T-cell (primary cell): ENCODE data around the gene FBXW4. TPM values are rescaled to one million over a fixed set of nuclear protein-coding genes. Genes with fewer than 3 reads are reported as not detected.

Experiments used
- ATAC-seq, 4 experiments: fragments of 200-7000 bp in 3 of 4; fragments of 150-1000 bp in 1 of 4; cut with Tn5 transposase; replicated peaks in 1 of 4; 1 replicate in 3 of 4; 2 replicates in 1 of 4; pipeline ENCODE4 v1.10.0; 2021; ENCODE audit warnings: moderate library complexity in 3 of 4, mild to moderate bottlenecking in 2 of 4, moderate number of reproducible peaks in 1 of 4
- CTCF ChIA-PET, 2 donors: fragments of 300-600 bp; sonication (Branson Sonifier 250); formaldehyde crosslinking; loops; one replicate each; lab custom pipeline; 2022; ENCODE audit warnings: antibody characterized with exemption in 2 of 2; lab: Charles Lee
- POLR2A ChIA-PET, 2 donors: fragments of 300-600 bp; sonication (Branson Sonifier 250); formaldehyde crosslinking; loops; one replicate each; lab custom pipeline; 2022; ENCODE audit warnings: antibody characterized with exemption in 2 of 2; lab: Charles Lee
- DNase-seq, 35 experiments: peaks; one replicate each; pipeline versions ENCODE4 v3.0.0 to v3.0.0-alpha.2; 2013 to 2023
- H3K27ac ChIP-seq: one replicate; pipeline ENCODE4 v1.5.1; 2013; ENCODE audit warnings: low read length
- H3K27me3 ChIP-seq, 2 experiments: replicated peaks in 1 of 2; 1 replicate in 1 of 2; 2 replicates in 1 of 2; pipeline versions ENCODE4 v1.6.1 to v1.7.0; 2013; ENCODE audit warnings: low read length in 1 of 2, mixed read lengths in 1 of 2; ENCODE audit not compliant: control insufficient read depth in 2 of 2, insufficient read depth in 2 of 2; ENCODE audit errors: extremely low read depth in 1 of 2
- H3K36me3 ChIP-seq, 2 donors: 1 replicate in 1 of 2; 2 replicates in 1 of 2; pipeline versions ENCODE4 v1.6.1 to v1.7.0; 2013; ENCODE audit warnings: low read length in 1 of 2; ENCODE audit not compliant: control insufficient read depth in 2 of 2, insufficient read depth in 1 of 2; ENCODE audit errors: extremely low read depth in 1 of 2
- H3K4me1 ChIP-seq, 2 experiments: 1 replicate in 1 of 2; 2 replicates in 1 of 2; pipeline versions ENCODE4 v1.6.1 to v1.7.0; 2013; ENCODE audit warnings: low read length in 2 of 2, mixed read lengths in 1 of 2; ENCODE audit not compliant: insufficient read depth in 2 of 2, control insufficient read depth in 1 of 2; ENCODE audit errors: extremely low read depth in 1 of 2
- H3K4me3 ChIP-seq, 2 donors: 1 replicate in 1 of 2; 2 replicates in 1 of 2; pipeline versions ENCODE4 v1.5.1 to v1.7.0; 2013; ENCODE audit warnings: mild to moderate bottlenecking in 2 of 2, low read length in 1 of 2, moderate library complexity in 1 of 2; ENCODE audit not compliant: control insufficient read depth in 1 of 2; ENCODE audit errors: extremely low read depth in 1 of 2
- H3K9me3 ChIP-seq: 2 replicates; pipeline ENCODE4 v1.7.0; 2013
- H3K27ac Mint-ChIP-seq, 2 donors: one replicate each; pipeline ENCODE4 v1.8.0; 2020 to 2021; ENCODE audit warnings: mild to moderate bottlenecking in 2 of 2, mixed read lengths in 2 of 2
- H3K27me3 Mint-ChIP-seq, 2 donors: one replicate each; pipeline ENCODE4 v1.8.0; 2021 to 2022; ENCODE audit warnings: mixed read lengths in 2 of 2
- H3K36me3 Mint-ChIP-seq: one replicate; pipeline ENCODE4 v1.8.0; 2021; ENCODE audit warnings: mixed read lengths
- H3K4me1 Mint-ChIP-seq, 3 donors: one replicate each; pipeline ENCODE4 v1.8.0; 2020 to 2022; ENCODE audit warnings: mixed read lengths in 3 of 3, mild to moderate bottlenecking in 1 of 3
- H3K4me3 Mint-ChIP-seq, 3 donors: one replicate each; pipeline ENCODE4 v1.8.0; 2020 to 2022; ENCODE audit warnings: mild to moderate bottlenecking in 3 of 3, mixed read lengths in 3 of 3, moderate library complexity in 3 of 3
- H3K9me3 Mint-ChIP-seq, 3 donors: one replicate each; pipeline ENCODE4 v1.8.0; 2020 to 2022; ENCODE audit warnings: mixed read lengths in 3 of 3
- WGBS: methylation state at CpG from one replicate; pipeline ENCODE4 v1.1.5; 2013; ENCODE audit warnings: missing lambda C conversion rate; ENCODE audit not compliant: insufficient coverage; 5-methylcytosine and 5-hydroxymethylcytosine counted together
- total RNA-seq, 35 experiments: library from RNA in 6 of 35; stranded (reverse) in 6 of 35; fragments of 120-200 nt in 1 of 35; gene quantifications; one replicate each; pipeline versions ENCODE4 v1.2.1 to v1.2.4 and lab custom pipeline; 2013 to 2026

Gene FBXW4
- total RNA-seq, 5 donors from 2014 or later (not counting 1 experiment from before 2014, with no cell fraction given), result 83.7 to 90.4 (median 86.9) TPM

GRCh38 chr10:101691081-101691480 is 3.9 kb downstream of the FBXW4 start:
- H3K4me3 Mint-ChIP-seq, result peak overlapping the region in 1 of 3 donors; percentile 29
- peaks cover 2 to 5% of the 10 kb centered on the region in 2 donors for H3K36me3 ChIP-seq
- peaks cover 8 to 26% of the 10 kb centered on the region in 2 experiments for H3K4me1 ChIP-seq
- no peaks in the 10 kb centered on the region for H3K27me3 ChIP-seq
- ChIA-PET CTCF (no interaction called here), POLR2A (no interaction called here)
- H3K27ac Mint-ChIP-seq, result no peak overlapping the region
- 91% methylated on average over 6 of the region's 7 CpGs for WGBS
- H3K27ac ChIP-seq, result no peak overlapping the region
- no peaks in the 10 kb centered on the region for H3K27me3 Mint-ChIP-seq
- DNase-seq (no peak), ATAC-seq (no peak)
- H3K9me3 Mint-ChIP-seq, result no peaks in the 10 kb centered on the region
- H3K9me3 ChIP-seq, result no peaks in the 10 kb centered on the region
- H3K4me3 ChIP-seq, result no peak overlapping the region
- peaks cover 20% of the 10 kb centered on the region for H3K36me3 Mint-ChIP-seq
- H3K4me1 Mint-ChIP-seq, result peaks cover 73 to 79% (median 76%) of the 10 kb centered on the region in 3 donors

GRCh38 chr10:101690461-101690860 is 4.5 kb downstream of the FBXW4 start:
- DNase-seq (no peak), ATAC-seq (no peak)
- no peaks in the 10 kb centered on the region for H3K9me3 ChIP-seq
- Mint-ChIP-seq H3K4me1 (peaks cover 76 to 77% (median 76%) of the 10 kb centered on the region in 3 donors), H3K36me3 (peaks cover 22% of the 10 kb centered on the region), H3K27ac (peak overlapping the region in 1 of 2 donors; percentile 15), H3K27me3 (no peaks in the 10 kb centered on the region), H3K4me3 (no peak overlapping the region), H3K9me3 (no peaks in the 10 kb centered on the region)
- no peak overlapping the region for H3K27ac ChIP-seq
- H3K4me1 ChIP-seq, result peaks cover 8 to 26% of the 10 kb centered on the region in 2 experiments
- no peaks in the 10 kb centered on the region for H3K27me3 ChIP-seq
- H3K36me3 ChIP-seq, result peaks cover 5 to 6% of the 10 kb centered on the region in 2 donors
- WGBS, result 92% methylated on average over 6 of the region's 7 CpGs
- ChIA-PET POLR2A (no interaction called here), CTCF (interaction anchor here in 1 of 2 donors (0.8 kb wide), 1 partner anchor 224 kb away, joined by 5 read pairs; no protein-coding TSS in a partner anchor)
- H3K4me3 ChIP-seq, result no peak overlapping the region

GRCh38 chr10:101687071-101687658 is 7.8 kb downstream of the FBXW4 start:
- 100% methylated on average over 2 of the region's 3 CpGs for WGBS
- H3K27me3 Mint-ChIP-seq, result no peaks in the 10 kb centered on the region
- H3K9me3 ChIP-seq, result no peaks in the 10 kb centered on the region
- ATAC-seq, result no peak
- H3K9me3 Mint-ChIP-seq, result no peaks in the 10 kb centered on the region
- H3K27me3 ChIP-seq, result no peaks in the 10 kb centered on the region
- no peak overlapping the region for H3K27ac ChIP-seq
- POLR2A ChIA-PET, result interaction anchor here in 1 of 2 donors (0.6 kb wide), 1 partner anchor 13 kb away, joined by 3 read pairs; no protein-coding TSS in a partner anchor
- DNase-seq, result no peak
- CTCF ChIA-PET, result no interaction called here
- no peak overlapping the region for H3K27ac Mint-ChIP-seq
- H3K4me1 Mint-ChIP-seq, result peaks cover 83 to 88% (median 84%) of the 10 kb centered on the region in 3 donors
- H3K4me3 ChIP-seq, result no peak overlapping the region
- peaks cover 32% of the 10 kb centered on the region for H3K36me3 Mint-ChIP-seq
- H3K36me3 ChIP-seq, result peaks cover 5 to 6% of the 10 kb centered on the region in 2 donors
- peaks cover 0 to 13% of the 10 kb centered on the region in 2 experiments for H3K4me1 ChIP-seq
- no peak overlapping the region for H3K4me3 Mint-ChIP-seq

DNA sequence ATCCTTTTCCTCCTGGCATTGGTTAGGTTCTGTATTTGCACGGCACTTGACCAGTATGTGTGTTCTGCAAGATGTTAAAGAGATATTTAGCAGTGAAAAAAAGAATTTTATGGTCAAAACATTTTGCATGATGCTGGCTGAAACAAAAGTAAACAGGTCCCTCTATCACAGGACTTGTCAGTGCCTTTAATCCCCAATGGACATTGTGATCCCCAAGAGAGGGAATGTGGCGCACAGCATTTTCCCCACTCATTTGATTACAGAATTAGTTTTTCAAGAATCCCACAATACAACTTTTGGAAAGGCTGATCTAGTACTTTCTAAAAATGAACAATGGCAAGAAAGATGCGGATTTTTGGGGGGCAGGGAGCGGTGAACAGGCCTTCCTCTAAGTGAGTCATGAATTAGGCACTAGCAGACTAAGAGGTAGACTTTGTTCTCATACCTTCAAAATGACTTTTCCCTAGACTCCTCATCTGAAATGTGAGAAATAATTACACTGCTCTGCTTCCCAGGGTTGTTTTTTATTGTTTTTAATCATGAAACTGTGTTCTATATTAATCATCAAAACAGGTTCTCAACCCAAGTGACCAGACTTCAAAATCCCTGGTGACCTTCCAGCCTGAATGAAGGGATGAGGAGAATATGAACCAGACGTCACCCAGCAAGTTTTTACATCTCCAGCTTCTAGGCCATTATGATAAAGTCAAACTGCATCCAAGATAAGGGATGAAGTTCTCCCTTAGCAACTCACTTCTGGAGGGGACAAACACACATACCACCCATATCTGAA is 8.6 kb downstream of the FBXW4 start:
- Histone ChIP-seq H3K4me3 (no peak overlapping the region), H3K27ac (no peak overlapping the region), H3K4me1 (peaks cover 0 to 13% of the 10 kb centered on the region in 2 experiments), H3K36me3 (peaks cover 5 to 6% of the 10 kb centered on the region in 2 donors), H3K27me3 (no peaks in the 10 kb centered on the region), H3K9me3 (no peaks in the 10 kb centered on the region)
- Mint-ChIP-seq H3K36me3 (peaks cover 32% of the 10 kb centered on the region), H3K4me1 (peaks cover 77 to 84% (median 77%) of the 10 kb centered on the region in 3 donors), H3K27ac (no peak overlapping the region), H3K9me3 (no peaks in the 10 kb centered on the region), H3K4me3 (no peak overlapping the region), H3K27me3 (no peaks in the 10 kb centered on the region)
- ChIA-PET CTCF (interaction anchor here in 1 of 2 donors (0.5 kb wide), 1 partner anchor 23 kb away, joined by 3 read pairs; no protein-coding TSS in a partner anchor), POLR2A (interaction anchor here in 1 of 2 donors (0.6 kb wide), 1 partner anchor 14 kb away, joined by 3 read pairs; no protein-coding TSS in a partner anchor)
- no CpG with 5 or more reads among the region's 5 CpGs for WGBS
- DNase-seq (no peak), ATAC-seq (no peak)

DNA sequence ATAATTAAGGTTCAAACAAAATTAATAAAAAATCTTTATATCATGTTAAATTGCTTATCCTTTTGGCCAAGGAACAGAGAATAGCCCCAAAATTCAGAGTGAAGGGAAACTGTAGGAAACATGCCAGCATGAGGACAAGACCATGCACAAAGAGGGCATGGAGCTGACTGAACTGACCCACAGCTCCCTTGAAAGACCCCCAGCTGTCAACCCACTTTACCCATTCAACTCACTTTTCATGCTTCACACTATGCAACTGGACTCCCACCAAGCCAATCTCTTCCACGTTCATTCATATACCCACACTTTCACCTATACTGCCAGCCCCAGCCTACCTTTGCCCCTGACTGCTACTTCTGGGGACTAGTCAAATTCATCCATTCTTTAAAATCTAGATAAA is 10.2 kb downstream of the FBXW4 start:
- ATAC-seq, result no peak
- POLR2A ChIA-PET, result no interaction called here
- Mint-ChIP-seq H3K9me3 (no peaks in the 10 kb centered on the region), H3K4me1 (peaks cover 61 to 71% (median 67%) of the 10 kb centered on the region in 3 donors), H3K4me3 (no peak overlapping the region), H3K36me3 (peaks cover 32% of the 10 kb centered on the region), H3K27me3 (no peaks in the 10 kb centered on the region), H3K27ac (no peak overlapping the region)
- CTCF ChIA-PET, result no interaction called here
- Histone ChIP-seq H3K27ac (no peak overlapping the region), H3K4me3 (no peak overlapping the region), H3K4me1 (peaks cover 0 to 6% of the 10 kb centered on the region in 2 experiments), H3K36me3 (peaks cover 0 to 6% of the 10 kb centered on the region in 2 donors), H3K27me3 (no peaks in the 10 kb centered on the region), H3K9me3 (no peaks in the 10 kb centered on the region)
- 92% methylated on average over 1 of the region's 1 CpG for WGBS
- no peak for DNase-seq

- H3K27me3 ChIP-seq, result no peaks in the 10 kb centered on the region
- CTCF ChIA-PET, result no interaction called here
- no peak overlapping the region for H3K4me3 ChIP-seq
- Mint-ChIP-seq H3K27ac (no peak overlapping the region), H3K9me3 (no peaks in the 10 kb centered on the region), H3K27me3 (no peaks in the 10 kb centered on the region), H3K4me1 (peaks cover 50 to 56% (median 52%) of the 10 kb centered on the region in 3 donors), H3K36me3 (peaks cover 28% of the 10 kb centered on the region), H3K4me3 (no peak overlapping the region)
- DNase-seq, result no peak
- peaks cover 0 to 6% of the 10 kb centered on the region in 2 experiments for H3K4me1 ChIP-seq
- no peak for ATAC-seq
- H3K36me3 ChIP-seq, result peaks cover 0 to 6% of the 10 kb centered on the region in 2 donors
- POLR2A ChIA-PET, result interaction anchor here in 1 of 2 donors (0.6 to 0.7 kb wide), 3 partner anchors 10 to 468 kb away, joined by 3 to 8 read pairs (median 4); no protein-coding TSS in a partner anchor
- no peak overlapping the region for H3K27ac ChIP-seq
- H3K9me3 ChIP-seq, result no peaks in the 10 kb centered on the region
- 100% methylated on average over 3 of the region's 3 CpGs for WGBS
These were observed 11.7 kb downstream of the FBXW4 start for GRCh38 chr10:101683276-101683675.
